GM18498 (cell line): ENCODE results near the gene ANKRD39.

Experiments used
- ATAC-seq: cut with Tn5 transposase; IDR thresholded peaks from one replicate; pipeline ENCODE4 v1.9.1; 2021; ENCODE audit warnings: mild to moderate bottlenecking, moderate library complexity; ENCODE audit not compliant: unreplicated experiment

ANKRD39 gene

DNA sequence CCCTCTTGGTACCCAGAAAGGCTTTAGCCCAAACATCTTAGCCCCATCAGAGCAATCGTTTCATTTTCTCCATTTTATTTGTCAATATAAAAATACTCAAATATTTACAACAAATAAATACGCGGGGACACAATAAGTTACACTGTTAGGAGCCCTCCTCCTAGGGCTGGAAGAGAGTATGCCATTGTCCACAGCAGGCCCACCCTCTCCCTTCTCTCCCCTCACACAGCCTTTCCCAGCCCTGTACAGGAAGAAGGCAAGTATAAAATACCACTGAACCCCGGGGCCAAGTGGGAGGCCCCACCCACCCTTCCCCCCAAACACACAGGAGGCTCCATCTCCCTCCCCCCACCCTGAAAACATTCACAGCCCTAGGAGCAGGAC, 1.9 kb upstream of the ANKRD39 start:
- ATAC-seq = no peak

DNA sequence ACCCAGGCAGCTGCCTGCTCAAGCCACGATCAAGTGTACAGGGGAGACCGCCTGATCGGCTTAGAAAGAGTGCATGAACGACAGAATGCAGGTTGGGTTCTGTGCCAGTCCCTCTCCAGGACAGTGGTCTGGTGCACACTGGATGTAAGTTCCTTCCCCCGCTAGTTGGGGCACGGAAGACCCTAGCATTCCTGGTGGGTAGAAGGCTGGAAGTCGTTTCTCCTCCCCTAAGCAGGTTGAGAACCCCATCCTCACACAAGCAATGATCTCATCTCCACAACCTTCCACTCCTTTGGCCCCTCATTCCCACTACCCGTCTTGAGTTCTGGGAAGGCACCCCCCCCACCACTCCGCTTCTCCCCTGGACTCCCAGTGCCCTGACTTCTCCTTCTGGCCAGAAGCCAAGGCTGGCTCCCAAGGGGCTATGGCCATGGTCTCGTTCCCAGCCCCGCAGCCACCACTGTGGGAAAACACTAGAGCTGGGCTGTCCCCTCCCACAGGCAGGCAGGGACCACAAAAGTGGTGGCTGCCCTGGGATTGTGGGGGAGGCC, 1.4 kb upstream of the ANKRD39 start:
- ATAC-seq = no peak

- peak; percentile 18 for ATAC-seq
These were observed 795 bp downstream of the ANKRD39 start for GRCh38 chr2:96856776-96857666.

GRCh38 chr2:96853321-96853720, 4.5 kb downstream of the ANKRD39 start:
- no peak for ATAC-seq

- ATAC-seq = no peak
These were observed 5.1 kb downstream of the ANKRD39 start for GRCh38 chr2:96852667-96853066.

DNA sequence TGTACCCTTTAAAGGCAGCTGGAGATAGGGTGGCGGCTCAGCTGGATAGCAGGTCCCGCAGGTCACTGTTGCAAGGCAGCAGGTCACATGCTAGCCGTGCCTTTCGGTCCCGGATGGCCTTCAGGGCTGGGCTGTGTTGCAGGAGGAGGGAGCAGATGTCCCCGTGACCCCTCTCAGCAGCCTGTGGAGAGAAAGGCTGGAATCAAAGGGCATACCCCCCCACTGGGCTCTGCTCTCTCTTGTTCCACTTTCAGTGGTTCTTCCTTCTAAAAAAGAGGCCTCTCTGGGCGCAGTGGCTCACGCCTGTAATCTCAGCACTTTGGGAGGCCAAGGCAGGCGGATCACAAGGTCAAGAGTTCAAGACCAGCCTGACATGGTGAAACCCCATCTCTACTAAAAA, 9.6 kb downstream of the ANKRD39 start:
- ATAC-seq = no peak

GRCh38 chr2:96847586-96847985, 10.2 kb downstream of the ANKRD39 start:
- no peak for ATAC-seq

DNA sequence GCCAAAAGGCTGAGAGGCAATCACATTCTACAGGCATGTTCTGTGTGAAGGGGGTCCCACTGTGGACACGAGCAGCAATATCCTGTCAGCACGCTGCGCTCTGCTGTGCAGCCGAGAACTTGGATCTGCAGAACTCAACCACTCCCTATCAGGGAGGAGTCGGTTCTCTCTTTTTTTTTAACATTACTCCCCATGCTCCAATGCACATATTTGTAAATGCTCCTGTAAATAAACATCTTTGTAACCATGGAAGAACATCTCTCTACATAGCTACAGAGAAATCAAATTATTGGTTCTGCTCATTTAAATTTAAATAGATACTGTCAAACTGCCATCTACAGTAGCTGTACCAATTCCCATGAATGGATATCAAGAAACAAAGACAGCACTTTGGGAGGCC, 11.0 kb downstream of the ANKRD39 start:
- no peak for ATAC-seq

DNA sequence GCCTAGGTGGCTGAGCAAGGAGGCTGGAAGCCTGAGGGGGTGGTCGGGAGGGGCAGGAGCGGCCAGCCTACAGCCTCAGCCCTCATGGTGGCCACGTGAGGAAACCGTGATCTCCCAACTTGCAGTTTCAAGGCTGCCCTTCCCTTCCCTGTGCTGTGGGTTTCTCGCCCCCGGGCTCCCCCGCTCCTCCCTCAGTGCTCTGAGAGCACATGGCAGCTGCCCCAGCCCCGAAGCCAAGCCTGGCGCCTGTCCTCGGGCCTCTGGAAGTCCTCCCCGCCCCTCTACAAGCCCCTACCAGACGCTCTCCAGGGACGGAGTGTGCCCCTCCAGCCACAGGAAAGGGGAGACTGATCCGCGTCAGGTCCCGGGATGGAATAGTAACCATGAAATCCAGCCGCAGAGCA, 13.4 kb downstream of the ANKRD39 start:
- ATAC-seq = no peak

DNA sequence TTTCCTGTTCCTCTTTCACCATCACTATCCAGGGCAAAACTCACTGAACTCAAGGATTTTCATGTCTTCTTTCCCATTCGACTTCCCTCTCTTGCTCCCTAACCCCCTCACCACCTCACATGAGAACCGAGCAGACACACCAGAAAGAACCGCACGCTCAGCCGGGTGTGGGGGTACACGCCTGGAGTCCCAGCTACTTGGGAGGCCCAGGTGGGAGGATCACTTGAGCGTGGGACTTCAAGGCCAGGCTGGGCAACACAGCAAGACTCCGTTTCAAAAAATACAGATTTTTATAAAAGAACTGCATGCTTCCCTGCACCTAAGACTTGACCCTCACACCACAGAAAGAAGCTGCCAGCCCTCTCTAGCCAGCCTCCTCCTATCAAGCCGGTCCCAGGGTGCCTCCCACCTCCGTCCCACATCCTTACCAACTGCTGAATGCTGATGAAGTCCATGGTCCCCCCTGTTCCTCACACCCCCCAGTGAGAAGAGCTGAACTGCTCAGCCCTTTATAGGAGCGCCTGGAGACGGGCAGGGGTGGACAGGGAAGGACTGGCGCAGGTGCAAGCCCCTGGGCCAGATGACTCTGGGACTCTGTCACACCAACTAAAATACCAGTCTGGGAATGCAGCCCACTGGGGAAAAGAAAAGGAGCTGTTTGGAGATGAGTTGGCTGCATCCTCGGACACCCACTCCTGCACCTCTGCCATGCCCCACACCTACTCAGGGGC, 14.1 kb downstream of the ANKRD39 start, which contains the start of gene ANKRD23:
Gene ANKRD23 (minus strand): TSS at position 484 of the 731 bp plus-strand sequence. CDS start 29 bp downstream, at position 455.
- ATAC-seq = no peak

DNA sequence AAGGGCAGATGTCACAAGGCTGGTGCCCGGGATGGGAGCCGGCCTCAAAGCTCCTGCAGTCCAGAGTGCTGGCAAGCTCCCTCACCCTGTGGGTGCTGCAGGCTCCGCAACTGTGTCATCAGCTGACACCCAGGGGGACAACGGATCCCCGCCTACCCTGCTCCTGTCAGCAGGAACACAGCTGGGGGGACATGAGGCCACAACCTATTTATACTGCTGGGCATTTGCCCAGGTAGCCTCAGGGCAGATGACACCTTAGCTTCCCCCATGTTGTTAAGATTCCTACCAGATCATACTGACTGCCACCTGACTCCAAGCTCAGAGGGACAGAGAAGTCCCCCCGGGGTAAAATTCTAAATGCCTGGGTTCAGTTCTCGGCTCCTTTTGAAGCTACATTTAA, 15.2 kb downstream of the ANKRD39 start:
- no peak for ATAC-seq

DNA sequence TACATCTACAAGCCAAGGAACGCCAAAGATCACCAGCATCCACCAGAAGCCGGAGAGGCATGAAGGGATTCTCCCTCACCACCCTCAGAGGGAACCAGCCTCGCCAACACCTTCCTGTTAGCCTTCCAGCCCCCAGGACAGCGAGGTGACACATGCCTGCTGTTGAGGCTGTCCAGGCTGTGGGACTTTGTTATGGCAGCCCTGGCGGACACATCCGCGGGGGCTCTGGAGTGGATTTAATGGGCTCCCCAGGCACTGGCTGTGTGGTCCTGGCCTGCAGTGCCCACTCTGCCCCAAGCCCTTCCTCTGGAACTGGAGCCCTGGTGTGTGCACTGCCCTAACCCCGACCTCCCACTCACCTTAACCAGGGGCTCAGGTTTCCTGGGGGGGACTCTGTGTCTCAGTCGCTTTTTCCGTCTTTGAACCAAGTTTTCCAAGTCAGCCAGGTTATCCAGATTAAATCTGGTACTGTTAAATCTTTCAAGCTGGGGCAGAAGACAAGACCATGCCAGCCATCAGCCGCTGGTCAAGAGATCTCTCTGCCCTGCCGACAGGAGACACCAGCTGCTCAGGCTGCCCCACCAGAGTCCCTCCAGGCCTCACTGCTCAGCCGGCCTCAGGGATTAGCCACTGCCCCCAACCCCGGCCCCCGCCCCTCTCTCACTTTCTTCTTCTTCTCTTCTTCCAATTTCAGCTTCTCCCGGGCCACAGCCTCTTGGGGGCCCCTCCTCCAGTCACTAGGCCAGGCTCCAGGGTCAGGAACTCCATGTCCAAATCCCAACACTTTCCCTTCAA, 15.9 kb downstream of the ANKRD39 start:
- no peak for ATAC-seq

DNA sequence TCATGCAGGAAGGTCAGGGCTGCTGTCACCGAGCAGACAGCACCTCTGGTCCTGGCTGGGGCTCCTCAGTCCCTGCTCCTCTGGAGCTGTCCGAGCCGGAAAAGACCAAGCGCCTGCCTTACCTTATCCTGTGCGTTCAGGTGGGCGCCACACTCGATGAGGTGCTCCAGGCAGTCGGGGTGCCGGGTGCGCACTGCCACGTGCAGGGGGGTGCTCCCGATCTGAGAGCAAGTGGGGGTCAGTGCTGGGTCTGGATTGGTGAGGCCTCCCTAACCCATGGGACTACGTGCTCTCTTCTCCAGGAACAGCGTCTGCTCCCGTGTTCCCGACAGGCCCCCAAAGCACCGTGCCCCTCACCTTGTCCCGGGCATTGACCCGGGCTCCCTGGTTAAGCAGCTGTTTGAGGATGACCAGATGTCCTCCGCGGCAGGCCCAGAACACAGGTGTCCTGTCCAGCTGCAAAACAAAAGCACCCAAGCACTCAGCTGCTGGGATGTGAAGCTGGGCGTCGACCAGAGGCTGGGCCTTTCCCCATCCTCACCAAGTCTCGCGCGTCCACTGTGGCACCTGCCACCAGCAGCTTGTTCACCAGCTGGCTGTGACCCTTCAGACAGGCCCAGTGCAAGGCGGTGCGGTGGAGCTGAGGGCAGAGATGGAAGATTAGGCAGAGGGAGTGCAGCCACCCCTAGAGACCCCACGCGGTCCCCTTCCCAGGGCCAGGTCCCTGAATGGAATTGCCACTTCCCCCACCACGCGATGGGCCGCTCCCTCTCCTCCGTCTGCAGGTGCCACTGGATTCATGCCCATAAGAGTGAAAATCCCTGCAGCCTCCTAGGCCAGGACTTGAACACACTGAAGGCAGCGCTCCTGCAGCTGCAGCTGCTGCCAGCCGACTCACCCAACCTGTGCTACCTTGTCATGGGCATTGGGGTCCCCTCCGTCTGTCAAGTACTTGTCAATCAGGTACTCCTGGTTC, 17.7 kb downstream of the ANKRD39 start:
- ATAC-seq = no peak

DNA sequence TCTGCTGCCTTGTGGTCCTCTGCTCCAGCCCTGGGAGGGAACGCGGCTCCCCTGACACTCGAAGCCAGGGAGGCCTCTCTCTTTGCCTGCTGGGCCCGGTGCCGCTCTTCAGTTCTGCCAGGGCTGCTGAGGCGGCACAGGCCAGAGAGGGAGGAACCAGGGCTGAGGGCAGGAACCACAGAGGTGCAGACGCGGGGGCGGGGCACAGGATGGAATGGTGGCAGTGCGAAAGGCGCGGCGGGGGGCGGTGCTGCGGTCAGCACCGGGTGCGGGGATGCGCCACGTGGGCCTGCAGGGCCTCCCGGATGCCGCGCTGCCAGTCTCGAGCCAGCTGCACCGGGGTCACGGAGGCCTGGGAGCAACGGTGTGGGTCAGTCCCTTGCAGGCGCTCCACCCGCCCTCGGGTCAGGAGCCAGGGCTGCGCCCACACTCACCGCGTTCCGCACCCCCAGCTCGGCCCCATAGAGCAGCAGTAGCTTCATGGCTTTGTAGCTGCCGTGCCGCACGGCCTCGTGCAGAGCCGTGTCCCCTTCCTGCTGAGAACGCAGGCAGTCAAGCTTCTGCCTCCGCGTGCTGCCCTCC, 18.4 kb downstream of the ANKRD39 start:
- peak; percentile 85 for ATAC-seq

DNA sequence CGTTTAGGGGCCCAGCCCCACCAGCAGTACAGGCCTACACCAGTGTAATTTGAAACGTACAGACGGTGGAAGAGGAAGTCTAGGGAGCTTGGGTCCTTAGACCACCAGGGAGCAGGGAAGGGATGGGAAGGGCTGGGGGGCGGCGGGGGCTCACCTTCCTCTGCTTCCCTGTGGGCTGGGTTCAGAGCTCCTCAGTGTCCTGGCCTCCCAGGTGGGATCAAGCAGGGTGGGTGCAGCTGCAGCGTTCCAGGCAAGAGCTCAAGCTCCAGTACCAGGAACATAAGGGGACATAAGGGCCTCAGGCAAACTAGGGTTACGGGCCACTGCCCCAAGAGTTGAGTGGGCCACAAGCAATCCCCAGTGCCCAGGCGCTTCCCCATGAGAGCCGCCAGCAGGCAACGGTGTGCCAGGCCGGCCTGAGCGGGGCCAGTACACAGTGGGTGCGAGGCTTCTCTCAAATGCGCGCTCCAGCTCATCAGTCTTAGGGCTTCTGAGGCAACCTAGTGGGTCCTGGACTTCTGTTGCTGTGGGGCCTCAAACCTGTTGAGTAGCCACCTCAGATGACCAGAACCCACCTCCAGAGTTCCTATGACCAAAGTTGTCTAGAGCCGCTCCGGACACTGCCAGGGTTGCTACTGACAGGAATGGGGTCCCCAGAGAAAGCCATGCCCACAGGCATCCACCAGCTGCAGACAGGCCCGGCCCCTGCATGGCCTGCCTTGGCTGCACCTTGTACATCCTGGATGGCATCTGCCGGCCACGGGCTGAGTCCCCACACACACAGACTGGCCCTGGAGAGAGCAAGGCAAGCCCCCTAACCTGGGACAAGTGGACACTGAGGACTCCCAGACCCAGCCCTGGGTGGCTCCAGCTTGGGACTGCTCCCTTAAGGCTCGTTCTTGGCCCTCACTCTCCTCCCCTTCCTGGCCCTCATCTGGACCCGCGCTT, 19.2 kb downstream of the ANKRD39 start:
- ATAC-seq = no peak

GRCh38 chr2:96837575-96837974, 20.2 kb downstream of the ANKRD39 start:
- ATAC-seq = no peak

DNA sequence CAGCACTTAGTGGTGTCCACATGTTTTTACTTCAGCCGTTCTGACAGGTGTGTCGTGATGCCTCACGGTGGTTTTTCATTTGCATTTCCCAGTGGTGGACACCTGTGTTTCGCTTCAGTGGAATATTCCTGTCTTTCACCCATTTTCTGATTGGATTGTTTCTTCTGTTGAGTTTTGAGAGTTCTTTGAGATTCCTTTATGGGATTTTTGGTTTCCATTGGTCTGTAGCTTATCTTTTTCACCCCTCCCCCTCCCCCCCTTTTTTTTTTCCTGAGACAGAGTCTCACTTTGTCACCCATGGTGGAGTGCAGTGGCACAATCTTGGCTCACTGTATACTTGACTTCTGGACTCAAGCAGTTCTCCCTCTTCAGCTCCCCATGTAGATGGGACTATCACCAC, 22.0 kb downstream of the ANKRD39 start:
- no peak for ATAC-seq

GRCh38 chr2:96832754-96833507, 24.9 kb downstream of the ANKRD39 start:
- no peak for ATAC-seq
